HepG2 (cell line): Measurements from ENCODE around the gene GLB1L. TPM values are rescaled to one million over a fixed set of nuclear protein-coding genes. Genes with fewer than 3 reads are reported as not detected.

Experiments
- DPF2 ChIP-seq: sonication (generic); formaldehyde crosslinking; IDR thresholded peaks from 2 replicates; pipeline ENCODE4 v1.4.0; 2020; ENCODE audit warnings: mild to moderate bottlenecking, low read depth, missing genetic modification reagents, borderline replicate concordance
- JUN ChIP-seq: sonication (generic); formaldehyde crosslinking; IDR thresholded peaks from 2 replicates; pipeline ENCODE4 v1.4.0; 2020; ENCODE audit warnings: mild to moderate bottlenecking, missing genetic modification reagents
- JUND ChIP-seq: sonication (generic); formaldehyde crosslinking; IDR thresholded peaks from 2 replicates; pipeline ENCODE4 v1.8.0; 2022; ENCODE audit warnings: mild to moderate bottlenecking, missing genetic modification reagents
- KLF12 ChIP-seq: sonication (generic); formaldehyde crosslinking; IDR thresholded peaks from 2 replicates; pipeline ENCODE4 v1.4.0; 2020; ENCODE audit warnings: missing genetic modification reagents, borderline replicate concordance
- NCOA5 ChIP-seq: sonication (generic); formaldehyde crosslinking; IDR thresholded peaks from 2 replicates; pipeline ENCODE4 v1.4.0; 2020; ENCODE audit warnings: missing genetic modification reagents
- PRPF4 ChIP-seq: fragments of 200-400 bp; formaldehyde crosslinking; IDR thresholded peaks from 2 replicates; pipeline ENCODE4 v1.6.1; 2016; ENCODE audit warnings: low read length, low read depth; ENCODE audit not compliant: poor library complexity, severe bottlenecking
- RAD21 ChIP-seq: fragments of 450-650 bp; formaldehyde crosslinking; IDR thresholded peaks from 2 replicates; pipeline ENCODE4 v1.5.0; 2020; ENCODE audit warnings: mild to moderate bottlenecking
- SATB2 ChIP-seq: sonication (generic); formaldehyde crosslinking; IDR thresholded peaks from 2 replicates; pipeline ENCODE4 v1.5.0; 2020; ENCODE audit warnings: missing genetic modification reagents
- SIN3A ChIP-seq: IDR thresholded peaks from 2 replicates; pipeline ENCODE4 v1.6.1; 2011; ENCODE audit warnings: low read depth, mild to moderate bottlenecking, control low read depth, low read length, borderline replicate concordance
- XBP1 ChIP-seq: sonication (generic); formaldehyde crosslinking; IDR thresholded peaks from 2 replicates; pipeline ENCODE4 v1.5.0; 2020; ENCODE audit warnings: missing genetic modification reagents
- ZNF292 ChIP-seq: sonication (generic); formaldehyde crosslinking; IDR thresholded peaks from 2 replicates; pipeline ENCODE4 v1.8.1; 2022; ENCODE audit warnings: mild to moderate bottlenecking, low read depth, missing genetic modification reagents, borderline replicate concordance
- ZNF780A ChIP-seq: sonication (generic); formaldehyde crosslinking; IDR thresholded peaks from 2 replicates; pipeline ENCODE4 v1.8.0; 2022; ENCODE audit warnings: mild to moderate bottlenecking, missing genetic modification reagents, moderate library complexity
- ZSCAN9 ChIP-seq: IDR thresholded peaks from 2 replicates; pipeline ENCODE4 v1.6.1; 2016; ENCODE audit warnings: borderline replicate concordance
- polyA plus RNA-seq, 8 experiments: library from polyadenylated mRNA; depleted of rRNA in 3 of 8; stranded (reverse) in 7 of 8; unstranded in 1 of 8; fragments of >200 nt; fragmentation: Illumina TruSeq in 4 of 8; extraction: Trizol in 4 of 8; gene quantifications; 2 replicates each; pipeline versions ENCODE4 v1.2.1 to v1.2.3, GENCODE V29; 2011 to 2016; ENCODE audit warnings: low read depth in 4 of 8, missing spikeins in 1 of 8, mixed read lengths in 1 of 8; ENCODE audit not compliant: insufficient read depth in 1 of 8
- total RNA-seq, 5 experiments: library from RNA; depleted of rRNA; stranded (reverse); fragments of >200 nt; fragmentation: Illumina TruSeq; extraction: Trizol; gene quantifications; 2 replicates each; pipeline ENCODE4 v1.2.3, GENCODE V29; 2016; ENCODE audit warnings: low read depth in 1 of 5
- TF ChIP-seq, protein P1 (sequence below): IDR thresholded peaks from 2 replicates; pipeline ENCODE4 v1.6.1; 2016; ENCODE audit warnings: low read depth
- TF ChIP-seq, protein P2 (sequence below): sonication (generic); formaldehyde crosslinking; IDR thresholded peaks from 2 replicates; pipeline ENCODE4 v1.4.0; 2020; ENCODE audit warnings: missing genetic modification reagents, mild to moderate bottlenecking, borderline replicate concordance
- TF ChIP-seq, protein P3 (sequence below): sonication (generic); formaldehyde crosslinking; IDR thresholded peaks from 2 replicates; pipeline ENCODE4 v1.4.0; 2020; ENCODE audit warnings: missing genetic modification reagents, mild to moderate bottlenecking, borderline replicate concordance
- TF ChIP-seq, protein P4 (sequence below): sonication (generic); formaldehyde crosslinking; IDR thresholded peaks from 2 replicates; pipeline ENCODE4 v1.4.0; 2020; ENCODE audit warnings: missing genetic modification reagents, low read depth, mild to moderate bottlenecking, borderline replicate concordance
- TF ChIP-seq, protein P5 (sequence below): IDR thresholded peaks from 2 replicates; pipeline ENCODE4 v1.6.1; 2018; ENCODE audit warnings: missing genetic modification reagents, mild to moderate bottlenecking, missing compliant biosample characterization

The GLB1L gene
- total and polyA plus RNA-seq, 2 of the 13 experiments (the other 11 are each of a cell fraction or from before 2014, with no cell fraction given), result 6.8 to 7.3 TPM

DNA sequence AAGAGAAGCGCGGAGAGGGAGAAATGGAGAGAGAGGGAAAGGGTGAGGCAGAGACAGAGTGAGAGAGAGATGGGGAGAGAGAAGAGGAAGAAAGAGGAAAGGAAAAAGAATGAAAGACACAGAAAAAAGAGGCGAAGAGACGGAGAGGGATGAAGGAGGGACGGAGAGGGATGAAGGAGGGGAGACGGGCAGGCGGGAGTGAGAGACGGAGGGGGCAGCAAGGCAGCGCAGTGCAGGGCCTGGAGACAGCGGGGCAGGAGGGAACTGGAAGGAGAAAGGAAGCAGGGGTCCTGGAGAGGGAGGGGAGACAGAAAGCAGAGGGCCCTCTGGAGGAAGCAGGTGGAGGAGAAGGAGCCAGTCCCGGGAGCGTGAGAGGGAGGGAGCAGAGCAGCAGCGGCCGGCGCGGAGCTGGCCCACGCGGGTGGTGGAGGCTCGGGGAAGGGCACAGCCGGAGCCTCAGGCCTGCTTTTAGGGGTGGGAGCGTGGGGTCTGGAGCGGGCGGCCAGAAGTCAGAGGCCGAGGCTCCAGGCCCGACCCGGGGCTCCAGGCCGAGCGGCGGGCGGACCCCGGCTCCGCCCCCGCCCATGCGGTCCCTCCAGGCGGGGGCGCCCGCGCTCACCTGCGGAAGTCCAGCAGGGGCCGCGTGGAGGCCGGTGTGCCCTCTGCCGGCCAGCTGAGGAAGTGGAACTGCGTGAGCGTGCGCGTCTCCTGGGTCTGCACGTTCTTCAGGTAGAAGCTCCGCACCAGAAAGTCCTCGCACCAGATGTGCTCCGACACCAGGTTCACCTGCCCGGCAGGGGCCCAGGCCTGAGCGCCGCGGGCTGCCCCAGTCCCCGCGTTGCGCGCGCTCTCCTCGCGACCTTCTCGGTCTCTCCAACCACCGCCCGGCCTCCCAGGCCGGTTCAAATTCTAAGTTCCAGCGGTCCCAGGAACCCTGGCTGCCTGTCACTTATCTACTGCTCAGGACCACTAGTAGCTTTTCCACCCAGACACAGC lies 49.4 kb upstream of the GLB1L start (continued):
- TF ChIP-seq JUN (CRISPR knock-in tag), result peak; percentile 54
- no peak for TF ChIP-seq NCOA5 (CRISPR knock-in tag)
- TF ChIP-seq, protein P1, sequence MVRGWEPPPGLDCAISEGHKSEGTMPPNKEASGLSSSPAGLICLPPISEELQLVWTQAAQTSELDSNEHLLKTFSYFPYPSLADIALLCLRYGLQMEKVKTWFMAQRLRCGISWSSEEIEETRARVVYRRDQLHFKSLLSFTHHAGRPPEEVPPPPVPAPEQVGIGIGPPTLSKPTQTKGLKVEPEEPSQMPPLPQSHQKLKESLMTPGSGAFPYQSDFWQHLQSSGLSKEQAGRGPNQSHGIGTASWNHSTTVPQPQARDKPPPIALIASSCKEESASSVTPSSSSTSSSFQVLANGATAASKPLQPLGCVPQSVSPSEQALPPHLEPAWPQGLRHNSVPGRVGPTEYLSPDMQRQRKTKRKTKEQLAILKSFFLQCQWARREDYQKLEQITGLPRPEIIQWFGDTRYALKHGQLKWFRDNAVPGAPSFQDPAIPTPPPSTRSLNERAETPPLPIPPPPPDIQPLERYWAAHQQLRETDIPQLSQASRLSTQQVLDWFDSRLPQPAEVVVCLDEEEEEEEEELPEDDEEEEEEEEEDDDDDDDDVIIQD (CRISPR knock-in tag), result 0 out of 2 replicates have a peak, but pooled peaks have one; percentile 12
- TF ChIP-seq DPF2 (CRISPR knock-in tag), result peak; percentile 71; the same call in 1 of the 2 replicates
- TF ChIP-seq, protein P2, sequence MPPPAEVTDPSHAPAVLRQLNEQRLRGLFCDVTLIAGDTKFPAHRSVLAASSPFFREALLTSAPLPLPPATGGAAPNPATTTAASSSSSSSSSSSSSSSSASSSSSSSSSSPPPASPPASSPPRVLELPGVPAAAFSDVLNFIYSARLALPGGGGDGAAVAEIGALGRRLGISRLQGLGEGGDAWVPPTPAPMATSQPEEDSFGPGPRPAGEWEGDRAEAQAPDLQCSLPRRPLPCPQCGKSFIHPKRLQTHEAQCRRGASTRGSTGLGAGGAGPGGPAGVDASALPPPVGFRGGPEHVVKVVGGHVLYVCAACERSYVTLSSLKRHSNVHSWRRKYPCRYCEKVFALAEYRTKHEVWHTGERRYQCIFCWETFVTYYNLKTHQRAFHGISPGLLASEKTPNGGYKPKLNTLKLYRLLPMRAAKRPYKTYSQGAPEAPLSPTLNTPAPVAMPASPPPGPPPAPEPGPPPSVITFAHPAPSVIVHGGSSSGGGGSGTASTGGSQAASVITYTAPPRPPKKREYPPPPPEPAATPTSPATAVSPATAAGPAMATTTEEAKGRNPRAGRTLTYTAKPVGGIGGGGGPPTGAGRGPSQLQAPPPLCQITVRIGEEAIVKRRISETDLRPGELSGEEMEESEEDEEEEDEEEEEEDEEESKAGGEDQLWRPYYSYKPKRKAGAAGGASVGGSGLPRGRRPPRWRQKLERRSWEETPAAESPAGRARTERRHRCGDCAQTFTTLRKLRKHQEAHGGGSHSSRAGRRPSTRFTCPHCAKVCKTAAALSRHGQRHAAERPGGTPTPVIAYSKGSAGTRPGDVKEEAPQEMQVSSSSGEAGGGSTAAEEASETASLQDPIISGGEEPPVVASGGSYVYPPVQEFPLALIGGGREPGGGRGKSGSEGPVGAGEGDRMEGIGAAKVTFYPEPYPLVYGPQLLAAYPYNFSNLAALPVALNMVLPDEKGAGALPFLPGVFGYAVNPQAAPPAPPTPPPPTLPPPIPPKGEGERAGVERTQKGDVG (CRISPR knock-in tag), result no peak
- peak; percentile 56; the same call in 1 of the 2 replicates for TF ChIP-seq ZNF292
- no peak; the same call in 1 of the 2 replicates for TF ChIP-seq ZNF780A (CRISPR knock-in tag)
- peak; percentile 69; the same call in 1 of the 2 replicates for TF ChIP-seq SIN3A
- TF ChIP-seq ZSCAN9 (CRISPR knock-in tag), result peak; percentile 83
- peak; percentile 44 for TF ChIP-seq PRPF4
- TF ChIP-seq SATB2, result no peak
- TF ChIP-seq, protein P3, sequence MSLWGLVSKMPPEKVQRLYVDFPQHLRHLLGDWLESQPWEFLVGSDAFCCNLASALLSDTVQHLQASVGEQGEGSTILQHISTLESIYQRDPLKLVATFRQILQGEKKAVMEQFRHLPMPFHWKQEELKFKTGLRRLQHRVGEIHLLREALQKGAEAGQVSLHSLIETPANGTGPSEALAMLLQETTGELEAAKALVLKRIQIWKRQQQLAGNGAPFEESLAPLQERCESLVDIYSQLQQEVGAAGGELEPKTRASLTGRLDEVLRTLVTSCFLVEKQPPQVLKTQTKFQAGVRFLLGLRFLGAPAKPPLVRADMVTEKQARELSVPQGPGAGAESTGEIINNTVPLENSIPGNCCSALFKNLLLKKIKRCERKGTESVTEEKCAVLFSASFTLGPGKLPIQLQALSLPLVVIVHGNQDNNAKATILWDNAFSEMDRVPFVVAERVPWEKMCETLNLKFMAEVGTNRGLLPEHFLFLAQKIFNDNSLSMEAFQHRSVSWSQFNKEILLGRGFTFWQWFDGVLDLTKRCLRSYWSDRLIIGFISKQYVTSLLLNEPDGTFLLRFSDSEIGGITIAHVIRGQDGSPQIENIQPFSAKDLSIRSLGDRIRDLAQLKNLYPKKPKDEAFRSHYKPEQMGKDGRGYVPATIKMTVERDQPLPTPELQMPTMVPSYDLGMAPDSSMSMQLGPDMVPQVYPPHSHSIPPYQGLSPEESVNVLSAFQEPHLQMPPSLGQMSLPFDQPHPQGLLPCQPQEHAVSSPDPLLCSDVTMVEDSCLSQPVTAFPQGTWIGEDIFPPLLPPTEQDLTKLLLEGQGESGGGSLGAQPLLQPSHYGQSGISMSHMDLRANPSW, result no peak; the same call in 1 of the 2 replicates
- TF ChIP-seq, protein P4, sequence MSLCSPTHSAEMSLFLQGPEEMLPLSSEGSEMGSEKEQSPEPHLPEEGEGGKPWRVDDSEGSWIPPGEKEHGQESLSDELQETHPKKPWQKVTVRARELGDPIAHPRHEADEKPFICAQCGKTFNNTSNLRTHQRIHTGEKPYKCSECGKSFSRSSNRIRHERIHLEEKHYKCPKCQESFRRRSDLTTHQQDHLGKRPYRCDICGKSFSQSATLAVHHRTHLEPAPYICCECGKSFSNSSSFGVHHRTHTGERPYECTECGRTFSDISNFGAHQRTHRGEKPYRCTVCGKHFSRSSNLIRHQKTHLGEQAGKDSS (CRISPR knock-in tag), result peak; percentile 98; the same call in 1 of the 2 replicates
- TF ChIP-seq KLF12 (CRISPR knock-in tag), result peak; percentile 74; the same call in 1 of the 2 replicates
- TF ChIP-seq RAD21 (CRISPR knock-in tag), result peak; percentile 99
- no peak for TF ChIP-seq JUND (CRISPR knock-in tag)
- TF ChIP-seq, protein P5, sequence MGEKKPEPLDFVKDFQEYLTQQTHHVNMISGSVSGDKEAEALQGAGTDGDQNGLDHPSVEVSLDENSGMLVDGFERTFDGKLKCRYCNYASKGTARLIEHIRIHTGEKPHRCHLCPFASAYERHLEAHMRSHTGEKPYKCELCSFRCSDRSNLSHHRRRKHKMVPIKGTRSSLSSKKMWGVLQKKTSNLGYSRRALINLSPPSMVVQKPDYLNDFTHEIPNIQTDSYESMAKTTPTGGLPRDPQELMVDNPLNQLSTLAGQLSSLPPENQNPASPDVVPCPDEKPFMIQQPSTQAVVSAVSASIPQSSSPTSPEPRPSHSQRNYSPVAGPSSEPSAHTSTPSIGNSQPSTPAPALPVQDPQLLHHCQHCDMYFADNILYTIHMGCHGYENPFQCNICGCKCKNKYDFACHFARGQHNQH, result peak; percentile 95; the same call in 1 of the 2 replicates
- TF ChIP-seq XBP1, result no peak
